B cell (primary cell): ENCODE measurements around the gene B9D1. TPM values are rescaled to one million over a fixed set of nuclear protein-coding genes. Genes with fewer than 3 reads are reported as not detected.

Experiments
- ATAC-seq: fragments of 200-7000 bp; cut with Tn5 transposase; one replicate; pipeline ENCODE4 v1.10.0; 2021; ENCODE audit warnings: low read depth, mild to moderate bottlenecking, moderate number of reproducible peaks, moderate library complexity
- CTCF ChIA-PET: fragments of 350-600 bp; sonication (Branson Sonifier 250); formaldehyde crosslinking; loops from one replicate; lab custom pipeline; 2021; ENCODE audit warnings: antibody characterized with exemption, inconsistent platforms; lab: Charles Lee
- POLR2A ChIA-PET: fragments of 350-600 bp; sonication (Branson Sonifier 250); formaldehyde crosslinking; loops from one replicate; lab custom pipeline; 2021; ENCODE audit warnings: antibody characterized with exemption; lab: Charles Lee
- DNase-seq: peaks from one replicate; pipeline ENCODE4 v3.0.0; 2013
- H2AFZ ChIP-seq: 2 replicates; pipeline ENCODE4 v1.6.1; 2012; ENCODE audit warnings: mild to moderate bottlenecking, low read depth, low read length; ENCODE audit not compliant: insufficient read depth, poor library complexity, severe bottlenecking
- H3K27ac ChIP-seq, 2 donors: 1 replicate in 1 of 2; 2 replicates in 1 of 2; pipeline ENCODE4 v1.5.1; 2012 to 2013; ENCODE audit warnings: low read length in 2 of 2, mild to moderate bottlenecking in 2 of 2, moderate library complexity in 1 of 2
- H3K27me3 ChIP-seq, 4 experiments: fragments of 200-600 bp in 1 of 4; sonication (generic) in 1 of 4; replicated peaks in 1 of 4; 1 replicate in 2 of 4; 2 replicates in 2 of 4; pipeline versions ENCODE4 v1.6.1 to v1.7.0; 2013 to 2016; ENCODE audit warnings: low read length in 3 of 4, mild to moderate bottlenecking in 2 of 4, mixed read lengths in 1 of 4, moderate library complexity in 1 of 4; ENCODE audit not compliant: insufficient read depth in 4 of 4, control insufficient read depth in 3 of 4; ENCODE audit errors: control extremely low read depth in 1 of 4
- H3K36me3 ChIP-seq, 2 experiments: replicated peaks in 1 of 2; 1 replicate in 1 of 2; 2 replicates in 1 of 2; pipeline versions ENCODE4 v1.6.1 to v1.7.1; 2013; ENCODE audit warnings: low read length in 1 of 2; ENCODE audit not compliant: insufficient read depth in 2 of 2, control insufficient read depth in 1 of 2; ENCODE audit errors: control extremely low read depth in 1 of 2, extremely low read depth in 1 of 2
- H3K4me1 ChIP-seq, 2 donors: fragments of 200-600 bp in 1 of 2; sonication (generic) in 1 of 2; 1 replicate in 1 of 2; 2 replicates in 1 of 2; pipeline versions ENCODE4 v1.5.1 to v1.6.1; 2013 to 2017; ENCODE audit warnings: low read length in 2 of 2; ENCODE audit not compliant: control insufficient read depth in 2 of 2, insufficient read depth in 2 of 2
- H3K4me2 ChIP-seq: replicated peaks from 2 replicates; pipeline ENCODE3; 2012; ENCODE audit warnings: mild to moderate bottlenecking, low read depth, low read length; ENCODE audit not compliant: poor library complexity, severe bottlenecking
- H3K4me3 ChIP-seq, 5 experiments: fragments of 200-600 bp in 1 of 5; sonication (generic) in 1 of 5; 1 replicate in 3 of 5; 2 replicates in 2 of 5; pipeline versions ENCODE4 v1.5.1 to v1.7.0; 2011 to 2016; ENCODE audit warnings: low read length in 4 of 5, mild to moderate bottlenecking in 4 of 5, low read depth in 2 of 5, control low read depth in 1 of 5, moderate library complexity in 1 of 5; ENCODE audit not compliant: insufficient read depth in 1 of 5; ENCODE audit errors: control extremely low read depth in 1 of 5, extremely low read depth in 1 of 5
- H3K79me2 ChIP-seq: fragments of 200-600 bp; sonication (generic); one replicate; pipeline ENCODE4 v1.6.0; 2016; ENCODE audit warnings: low read length; ENCODE audit not compliant: control insufficient read depth, insufficient read depth
- H3K9ac ChIP-seq: fragments of 200-600 bp; sonication (generic); 2 replicates; pipeline ENCODE4 v1.6.1; 2017; ENCODE audit warnings: mild to moderate bottlenecking, low read length, moderate library complexity
- H3K9me3 ChIP-seq, 3 donors: one replicate each; pipeline versions ENCODE4 v1.6.1 to v1.7.1; 2013; ENCODE audit warnings: low read length in 2 of 3; ENCODE audit not compliant: control insufficient read depth in 2 of 3, insufficient read depth in 1 of 3; ENCODE audit errors: control extremely low read depth in 1 of 3
- H4K20me1 ChIP-seq: 2 replicates; pipeline ENCODE4 v1.6.0; 2012; ENCODE audit warnings: mild to moderate bottlenecking, low read length; ENCODE audit not compliant: insufficient read depth, control insufficient read depth, poor library complexity, severe bottlenecking
- H3K27ac Mint-ChIP-seq: one replicate; pipeline ENCODE4 v1.8.0; 2021; ENCODE audit warnings: mixed read lengths
- H3K27me3 Mint-ChIP-seq: one replicate; pipeline ENCODE4 v1.8.0; 2021; ENCODE audit warnings: mixed read lengths
- H3K4me1 Mint-ChIP-seq: one replicate; pipeline ENCODE4 v1.8.0; 2021; ENCODE audit warnings: mixed read lengths
- H3K4me3 Mint-ChIP-seq: one replicate; pipeline ENCODE4 v1.8.0; 2021; ENCODE audit warnings: mixed read lengths
- H3K9me3 Mint-ChIP-seq: one replicate; pipeline ENCODE4 v1.8.0; 2022; ENCODE audit warnings: mixed read lengths; ENCODE audit not compliant: insufficient read depth
- CTCF ChIP-seq: fragments of 200-600 bp; IDR thresholded peaks from one replicate; pipeline ENCODE4 v1.8.0; 2022; ENCODE audit warnings: antibody characterized with exemption, mild to moderate bottlenecking
- EZH2 ChIP-seq: IDR thresholded peaks from 2 replicates; pipeline ENCODE4 v1.6.1; 2012; ENCODE audit warnings: borderline replicate concordance, low read depth, mild to moderate bottlenecking, moderate library complexity, low read length; ENCODE audit not compliant: insufficient read depth, poor library complexity, severe bottlenecking
- WGBS: methylation state at CpG from one replicate; pipeline ENCODE4 v1.1.5; 2013; ENCODE audit warnings: missing lambda C conversion rate; ENCODE audit not compliant: insufficient coverage; 5-methylcytosine and 5-hydroxymethylcytosine counted together
- intact Hi-C: fragments of 100-400 bp; cut with micrococcal nuclease; formaldehyde crosslinking; loops from one replicate; pipeline ENCODE4 v1.10.0; 2022
- polyA plus RNA-seq: library from polyadenylated mRNA; depleted of rRNA; stranded (reverse); fragments of >200 nt; gene quantifications from 2 replicates; pipeline ENCODE4 v1.2.3, GENCODE V29; 2012
- total RNA-seq, 2 donors: library from RNA; stranded (reverse); fragments of 120-200 nt in 1 of 2; gene quantifications; 1 replicate in 1 of 2; 2 replicates in 1 of 2; pipeline versions ENCODE4 v1.2.3 to v1.2.4, GENCODE V29; 2013 to 2022

The B9D1 gene
- total and polyA plus RNA-seq, 2 donors (not counting 1 experiment from before 2014, with no cell fraction given), result 2.5 to 6.9 TPM

- Mint-ChIP-seq H3K9me3 (no peaks in the 10 kb centered on the region), H3K27ac (no peak overlapping the region), H3K27me3 (peaks cover 21% of the 10 kb centered on the region), H3K4me3 (no peak overlapping the region), H3K4me1 (no peaks in the 10 kb centered on the region)
- Histone ChIP-seq H3K4me2 (no peak overlapping the region), H3K27me3 (peaks cover 0 to 20% (median 0%) of the 10 kb centered on the region in 4 experiments), H3K4me1 (no peaks in the 10 kb centered on the region), H3K27ac (no peak overlapping the region), H2AFZ (no peak overlapping the region), H3K36me3 (no peaks in the 10 kb centered on the region), H4K20me1 (no peaks in the 10 kb centered on the region), H3K4me3 (no peak overlapping the region), H3K79me2 (no peaks in the 10 kb centered on the region), H3K9me3 (no peaks in the 10 kb centered on the region), H3K9ac (no peak overlapping the region)
- 100% methylated on average over 1 of the region's 2 CpGs for WGBS
- ChIA-PET CTCF (interaction anchor here (0.8 kb wide), 1 partner anchor 28 kb away, joined by 3 read pairs; no protein-coding TSS in a partner anchor), POLR2A (no interaction called here)
- ATAC-seq, result no peak
- TF ChIP-seq CTCF (no peak), EZH2 (no peak)
- no peak for DNase-seq
- intact Hi-C loops, result no loop called here
Observed at GRCh38 chr17:19390951-19391350, 28.4 kb upstream of the B9D1 start.

DNA sequence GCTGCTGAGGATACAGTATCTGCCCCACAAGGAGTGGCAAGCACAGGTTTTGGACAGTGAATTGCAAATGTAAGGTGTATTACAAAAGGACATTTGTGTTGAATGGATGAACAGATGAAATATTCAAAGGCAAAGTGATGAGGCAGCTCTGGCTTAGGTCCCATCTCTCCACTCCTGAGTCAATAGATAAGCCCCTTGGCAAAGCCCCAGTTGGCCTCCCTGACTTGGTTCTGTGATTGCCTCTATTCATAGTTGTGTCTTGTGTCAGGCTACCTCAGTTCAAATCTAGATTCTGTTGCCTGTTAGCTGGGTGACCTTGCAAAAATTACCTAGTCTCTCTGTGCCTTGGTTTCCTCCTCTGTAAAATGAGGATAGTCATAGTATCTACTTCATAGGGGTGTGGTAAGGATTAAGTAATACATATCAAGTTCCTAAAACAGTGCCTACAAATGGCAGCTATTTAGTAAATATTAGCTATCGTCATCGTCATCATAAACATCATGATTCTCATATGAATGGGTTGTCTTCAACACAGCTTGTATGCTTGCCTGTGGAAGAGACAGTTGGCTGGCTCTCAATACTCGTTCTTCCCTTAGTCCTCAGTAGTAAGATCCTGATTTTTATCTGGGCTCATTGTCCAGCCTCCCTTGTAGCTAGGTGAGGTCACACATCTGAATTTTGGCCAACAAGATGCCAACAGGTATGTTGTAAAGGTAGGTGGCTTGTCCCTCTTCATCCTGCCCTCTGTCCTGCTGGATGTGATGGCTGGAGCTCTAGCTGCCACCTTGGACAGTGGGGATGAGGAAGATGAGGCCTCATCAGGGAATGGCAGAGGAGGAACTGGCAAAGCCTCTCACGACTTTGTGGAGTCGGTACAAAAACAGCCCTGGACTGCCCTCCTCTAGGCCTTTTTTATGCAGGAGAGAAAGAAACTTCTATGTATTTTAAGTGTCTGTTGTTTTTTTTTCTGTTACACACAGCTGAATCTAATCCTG is 26.6 kb upstream of the B9D1 start:
- CTCF ChIA-PET, result interaction anchor here (0.5 to 1.6 kb wide), 2 partner anchors 26 to 140 kb away, joined by 4 to 9 read pairs; partner anchors contain the start of gene B9D1
- ATAC-seq, result no peak
- intact Hi-C loops, result no loop called here
- H3K27me3 ChIP-seq, result peaks cover 0 to 20% (median 0%) of the 10 kb centered on the region in 4 experiments
- H3K27ac ChIP-seq, result no peak overlapping the region
- DNase-seq, result no peak
- H3K4me2 ChIP-seq, result no peak overlapping the region
- no peak overlapping the region for H3K9ac ChIP-seq
- peaks cover 0 to 7% of the 10 kb centered on the region in 2 experiments for H3K36me3 ChIP-seq
- 87% methylated on average over 3 of the region's 5 CpGs for WGBS
- no peak overlapping the region for H3K27ac Mint-ChIP-seq
- H3K4me1 Mint-ChIP-seq, result no peaks in the 10 kb centered on the region
- H3K9me3 ChIP-seq, result no peaks in the 10 kb centered on the region
- no peaks in the 10 kb centered on the region for H4K20me1 ChIP-seq
- H3K9me3 Mint-ChIP-seq, result no peaks in the 10 kb centered on the region
- H3K79me2 ChIP-seq, result no peaks in the 10 kb centered on the region
- POLR2A ChIA-PET, result no interaction called here
- no peaks in the 10 kb centered on the region for H3K4me1 ChIP-seq
- TF ChIP-seq EZH2 (no peak), CTCF (no peak)
- H3K4me3 ChIP-seq, result no peak overlapping the region
- no peak overlapping the region for H3K4me3 Mint-ChIP-seq
- H2AFZ ChIP-seq, result no peak overlapping the region
- peaks cover 21% of the 10 kb centered on the region for H3K27me3 Mint-ChIP-seq
